ENCODE measurements around the gene SETD3.
"Not testable (repeated sequence)": the region's sequence is repeated elsewhere in the genome, so short reads cannot be mapped to it uniquely, and the experiment has no call there.

SETD3 gene

DNA sequence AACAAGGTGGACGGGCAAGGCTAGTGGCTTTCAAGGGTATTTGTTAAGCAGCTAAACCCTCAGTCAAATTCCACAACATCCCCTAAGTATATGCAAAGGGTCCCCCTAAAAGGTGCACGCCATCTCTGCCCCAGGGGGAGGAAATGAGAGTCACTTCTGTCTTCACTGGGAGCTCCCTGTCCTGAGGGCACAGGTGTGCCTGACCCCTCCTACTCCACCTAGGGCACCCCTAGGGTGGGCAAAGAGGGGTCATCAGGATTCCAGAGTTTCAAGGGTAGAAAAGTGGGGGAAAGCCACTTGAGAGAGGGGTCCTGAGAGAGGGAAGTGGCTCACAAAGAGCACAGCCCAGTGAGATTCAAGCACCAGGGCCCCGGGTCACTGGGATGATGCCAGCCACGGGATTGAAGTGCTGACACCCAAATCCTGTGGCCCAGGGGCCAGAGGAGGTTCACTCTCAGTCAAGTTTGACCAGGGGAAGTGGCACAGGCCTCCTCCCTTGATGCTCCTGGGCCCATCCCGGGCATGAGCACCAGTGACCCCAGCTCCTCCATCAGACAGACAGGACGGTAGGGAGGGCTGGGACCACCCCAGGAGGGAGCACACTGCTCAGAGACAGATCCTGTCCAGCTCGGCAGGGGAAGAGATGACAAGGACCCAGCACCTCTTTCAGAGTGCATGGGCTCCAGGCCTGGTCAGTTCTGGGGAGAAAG lies 126.3 kb downstream of the SETD3 start:
- no peak for DNase-seq

DNA sequence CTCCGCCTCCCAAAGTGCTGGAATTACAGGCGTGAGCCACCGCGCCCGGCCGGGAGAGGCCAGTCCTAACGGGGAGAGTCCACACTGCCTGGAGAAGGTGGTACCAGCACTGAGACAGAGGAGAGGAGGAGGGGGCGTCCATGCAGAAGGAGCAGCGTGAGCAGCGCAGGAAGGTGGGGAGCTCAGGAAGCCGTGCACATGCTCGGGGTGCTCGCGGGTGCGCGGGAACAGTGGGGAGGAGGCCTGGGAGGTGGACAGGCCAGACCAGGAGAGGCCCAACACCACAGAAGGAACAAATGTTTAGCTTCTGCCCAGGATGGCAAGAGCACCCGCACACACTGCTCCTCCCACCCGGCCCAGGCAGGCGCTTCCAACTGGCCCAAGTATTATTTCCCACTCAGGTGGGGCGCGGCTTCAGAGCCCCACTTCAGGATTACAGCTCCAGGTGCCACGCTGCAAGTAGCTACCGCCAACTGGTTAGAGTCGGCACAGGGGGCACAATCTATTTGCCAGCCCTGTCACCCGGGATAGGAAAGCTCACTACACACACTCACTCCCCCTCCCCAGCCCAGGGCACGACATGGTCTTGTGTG lies 127.9 kb downstream of the SETD3 start:
- DNase-seq = no peak

DNA sequence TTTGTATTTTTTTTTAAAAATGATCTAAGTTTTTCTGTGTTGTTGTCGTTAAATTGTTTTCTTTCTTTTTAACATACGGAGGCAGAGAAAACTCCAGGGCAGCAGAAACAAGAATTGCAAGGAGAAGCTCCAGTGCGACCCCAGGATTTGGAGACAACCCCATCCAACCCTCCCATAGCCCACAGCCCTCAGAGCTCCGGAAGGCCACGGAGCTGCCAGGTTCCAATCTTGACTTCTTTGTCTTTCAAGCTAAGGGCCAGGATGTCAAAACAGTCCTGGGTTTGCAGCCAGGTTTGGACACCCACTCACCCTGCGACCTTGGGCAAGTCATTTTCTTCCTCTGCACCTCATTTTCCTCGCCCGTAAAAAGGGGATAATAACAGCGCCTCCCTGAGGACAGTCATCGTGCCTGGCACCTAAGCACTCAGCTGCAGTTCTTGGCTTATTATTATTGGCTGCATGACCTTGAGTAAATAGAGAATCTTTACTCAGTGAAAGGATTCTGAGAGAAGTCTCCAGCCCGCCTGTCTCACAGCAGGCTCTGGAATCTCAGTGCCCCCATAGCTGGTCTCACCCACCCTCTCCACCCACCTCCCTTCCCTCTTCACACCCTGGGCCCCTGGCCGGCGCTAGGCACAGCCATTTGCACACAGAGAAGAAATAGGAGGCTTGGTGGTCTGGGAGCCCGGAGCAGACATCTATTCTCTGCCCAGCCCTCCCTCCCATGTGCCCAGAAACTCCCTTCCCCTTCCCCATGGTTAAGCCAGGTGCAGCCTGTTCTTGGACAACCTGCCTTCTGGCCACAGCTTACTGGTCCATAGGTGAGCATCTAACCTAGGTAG lies 129.3 kb downstream of the SETD3 start:
- no peak for DNase-seq

DNA sequence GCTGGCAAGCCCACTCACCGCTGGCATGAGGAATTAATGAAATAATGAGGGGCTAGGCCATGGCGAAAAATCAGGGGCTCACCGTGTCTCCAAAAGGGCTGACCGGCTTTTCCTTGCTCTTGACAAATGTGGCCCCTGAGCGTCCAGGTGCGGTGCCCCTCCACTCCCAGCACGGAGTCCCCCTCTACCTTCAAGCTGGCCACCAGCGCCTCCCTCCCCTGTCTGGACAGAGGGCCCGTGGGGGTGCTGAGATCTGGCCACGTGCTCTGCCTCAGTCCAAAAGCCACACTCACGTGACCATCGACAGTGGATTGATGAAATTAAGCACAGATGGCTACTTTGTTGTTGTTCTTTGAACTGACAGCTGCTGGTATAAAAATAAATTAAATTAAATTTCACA lies 129.9 kb downstream of the SETD3 start:
- DNase-seq = no peak

DNA sequence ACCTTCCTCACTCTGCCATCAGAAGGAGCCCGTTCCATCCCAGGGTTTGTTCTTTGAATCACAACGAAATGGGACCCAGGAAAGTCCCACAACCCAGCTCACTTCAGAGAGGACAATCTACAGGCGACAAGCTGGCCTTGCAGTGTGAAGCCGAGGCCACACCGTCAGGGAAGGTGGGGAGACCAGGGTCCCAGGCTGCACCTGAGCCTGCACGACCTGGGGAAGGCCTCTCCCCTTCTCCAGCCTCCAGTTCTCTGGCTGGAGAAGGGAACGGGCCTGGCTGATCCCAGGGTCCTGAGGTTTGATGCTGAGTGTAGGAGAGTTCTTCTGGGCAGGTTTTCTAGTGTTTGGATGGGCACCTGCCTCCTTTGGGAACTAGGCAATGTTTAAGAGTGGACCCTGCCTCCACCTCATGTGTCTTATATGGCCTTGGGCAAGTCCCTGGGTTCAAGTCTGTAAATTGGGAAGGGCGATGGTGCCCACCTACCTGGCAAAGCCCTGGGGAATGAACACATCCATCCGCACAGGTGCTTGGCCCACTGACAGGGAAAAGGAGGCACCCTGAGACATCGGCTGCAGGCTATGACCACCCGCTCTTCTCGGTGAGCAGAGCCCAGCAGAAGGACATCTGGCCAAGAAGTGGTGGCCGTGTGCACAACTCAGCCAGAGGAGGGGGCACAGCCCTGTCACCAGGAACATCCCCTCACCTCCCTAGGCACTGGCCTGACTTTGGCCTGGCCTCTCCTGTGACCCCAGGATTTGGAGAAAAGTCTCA lies 130.8 kb downstream of the SETD3 start:
- DNase-seq = no peak

DNA sequence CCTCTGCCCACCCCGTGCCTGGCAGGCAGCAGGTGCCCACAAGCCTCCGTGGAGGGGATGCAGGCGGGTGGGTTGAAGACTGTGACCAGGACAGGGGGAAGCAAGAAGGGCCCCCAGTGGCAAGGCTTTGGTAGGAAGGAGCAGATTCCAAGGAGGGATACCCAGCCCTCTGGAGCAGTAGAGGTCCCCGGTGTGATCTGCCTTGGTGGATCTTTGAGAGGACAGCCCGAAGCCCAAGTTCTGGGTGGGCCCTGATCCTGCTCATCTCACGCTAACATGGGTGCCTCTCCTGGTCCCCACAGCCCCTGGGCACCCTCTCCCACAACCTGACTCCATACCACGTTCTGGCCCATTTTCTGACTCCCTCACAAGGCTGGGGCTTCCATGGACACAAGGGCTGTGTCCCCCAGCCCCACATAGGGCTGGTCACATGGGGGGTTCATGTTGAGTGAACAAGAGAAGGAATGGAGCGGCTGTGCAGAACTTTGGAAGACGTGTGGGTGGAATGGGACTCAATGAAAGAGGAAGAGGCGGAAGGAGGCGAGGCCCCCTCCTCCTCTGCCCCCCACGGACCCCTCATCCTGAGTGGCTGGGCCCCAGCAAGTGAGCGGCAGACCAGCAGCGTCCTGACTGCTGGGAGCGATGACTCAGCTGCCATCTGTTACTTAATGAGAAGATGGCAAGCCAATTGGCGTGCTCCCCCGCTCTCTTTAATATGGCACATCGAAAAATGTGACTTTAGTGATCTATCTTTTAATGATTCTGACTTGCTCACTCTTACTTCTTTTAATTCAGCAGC lies 131.6 kb downstream of the SETD3 start:
- DNase-seq = no peak

DNA sequence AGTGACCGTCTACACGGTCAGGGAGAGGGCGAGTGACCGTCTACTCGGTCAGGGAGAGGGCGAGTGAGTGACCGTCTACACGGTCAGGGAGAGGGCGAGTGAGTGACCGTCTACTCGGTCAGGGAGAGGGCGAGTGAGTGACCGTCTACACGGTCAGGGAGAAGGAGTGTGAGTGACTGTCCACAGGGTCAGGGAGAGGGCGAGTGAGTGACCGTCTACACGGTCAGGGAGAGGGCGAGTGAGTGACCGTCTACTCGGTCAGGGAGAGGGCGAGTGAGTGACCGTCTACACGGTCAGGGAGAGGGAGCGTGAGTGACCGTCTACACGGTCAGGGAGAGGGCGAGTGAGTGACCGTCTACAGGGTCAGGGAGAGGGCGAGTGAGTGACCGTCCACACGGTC lies 132.4 kb downstream of the SETD3 start:
- DNase-seq = not testable (repeated sequence)
